Renal pelvis (tissue), 12 donors: Measurements from ENCODE around the gene CMPK1. TPM values are rescaled to one million over a fixed set of nuclear protein-coding genes. Genes with fewer than 3 reads are reported as not detected.
"Not testable (repeated sequence)": the region's sequence is repeated elsewhere in the genome, so short reads cannot be mapped to it uniquely, and the experiment has no call there.

Source experiments
- DNase-seq: peaks from one replicate; pipeline ENCODE4 v3.0.0-alpha.2; 2013
- long read RNA-seq, 16 experiments: transcript quantifications; one replicate each; lab custom pipeline, GENCODE V29; 2026
- polyA plus RNA-seq, 3 donors: library from polyadenylated mRNA; unstranded; fragments of 120-200 nt; gene quantifications; one replicate each; pipeline ENCODE4 v1.2.1, GENCODE V29; 2013; ENCODE audit not compliant: insufficient read length in 3 of 3

CMPK1 gene
- 10 to 100 TPM; 61.5 to 65.6 (median 62.9) TPM for polyA plus RNA-seq
- long read RNA-seq, donor 1, transcript CMPK1-203 (6 exons, 2,930 nt), result major isoform, 25 of 26 reads
- long read RNA-seq, donor 1, partial matches to known transcripts, result 0 of 26 reads
- long read RNA-seq, donor 1, other reads (novel, unspliced or antisense), result 0 of 26 reads
- long read RNA-seq, donor 2, transcript CMPK1-203 (6 exons, 2,930 nt), result major isoform, 34 of 35 reads
- long read RNA-seq, donor 2, partial matches to known transcripts, result 0 of 35 reads
- long read RNA-seq, donor 2, other reads (novel, unspliced or antisense), result 0 of 35 reads
- long read RNA-seq, donor 3, transcript CMPK1-203 (6 exons, 2,930 nt), result major isoform, 17 of 17 reads
- long read RNA-seq, donor 3, partial matches to known transcripts, result 0 of 17 reads
- long read RNA-seq, donor 3, other reads (novel, unspliced or antisense), result 0 of 17 reads
- long read RNA-seq, donor 4, transcript CMPK1-203 (6 exons, 2,930 nt), result major isoform, 28 of 28 reads
- long read RNA-seq, donor 4, partial matches to known transcripts, result 0 of 28 reads
- long read RNA-seq, donor 4, other reads (novel, unspliced or antisense), result 0 of 28 reads
- long read RNA-seq, donor 5, transcript CMPK1-203 (6 exons, 2,930 nt), result major isoform, 21 of 21 reads
- long read RNA-seq, donor 5, partial matches to known transcripts, result 0 of 21 reads
- long read RNA-seq, donor 5, other reads (novel, unspliced or antisense), result 0 of 21 reads
- long read RNA-seq, donor 6, transcript CMPK1-203 (6 exons, 2,930 nt), result major isoform, 20 of 21 reads
- long read RNA-seq, donor 6, partial matches to known transcripts, result 0 of 21 reads
- long read RNA-seq, donor 6, other reads (novel, unspliced or antisense), result 0 of 21 reads
- long read RNA-seq, donor 7, transcript CMPK1-203 (6 exons, 2,930 nt), result major isoform, 51 of 90 reads
- long read RNA-seq, donor 7, partial matches to known transcripts, result 39 of 90 reads
- long read RNA-seq, donor 7, other reads (novel, unspliced or antisense), result 0 of 90 reads
- long read RNA-seq, donor 8, transcript CMPK1-203 (6 exons, 2,930 nt), result major isoform, 24 of 24 reads
- long read RNA-seq, donor 8, partial matches to known transcripts, result 0 of 24 reads
- long read RNA-seq, donor 8, other reads (novel, unspliced or antisense), result 0 of 24 reads
- long read RNA-seq, donor 9, transcript CMPK1-203 (6 exons, 2,930 nt), result major isoform, 32 of 77 reads
- long read RNA-seq, donor 9, partial matches to known transcripts, result 45 of 77 reads
- long read RNA-seq, donor 9, other reads (novel, unspliced or antisense), result 0 of 77 reads
- long read RNA-seq, donor 10, transcript CMPK1-203 (6 exons, 2,930 nt), result major isoform, 21 of 29 reads
- long read RNA-seq, donor 10, partial matches to known transcripts, result 8 of 29 reads
- long read RNA-seq, donor 10, other reads (novel, unspliced or antisense), result 0 of 29 reads
- long read RNA-seq, donor 11, transcript CMPK1-203 (6 exons, 2,930 nt), result major isoform, 17 of 17 reads
- long read RNA-seq, donor 11, partial matches to known transcripts, result 0 of 17 reads
- long read RNA-seq, donor 11, other reads (novel, unspliced or antisense), result 0 of 17 reads
- long read RNA-seq, donor 12, transcript CMPK1-203 (6 exons, 2,930 nt), result major isoform, 46 of 47 reads
- long read RNA-seq, donor 12, partial matches to known transcripts, result 0 of 47 reads
- long read RNA-seq, donor 12, other reads (novel, unspliced or antisense), result 0 of 47 reads
- long read RNA-seq, donor 13, transcript CMPK1-203 (6 exons, 2,930 nt), result major isoform, 8 of 8 reads
- long read RNA-seq, donor 13, partial matches to known transcripts, result 0 of 8 reads
- long read RNA-seq, donor 13, other reads (novel, unspliced or antisense), result 0 of 8 reads
- long read RNA-seq, donor 14, result 0 reads
- long read RNA-seq, donor 15, transcript CMPK1-203 (6 exons, 2,930 nt), result major isoform, 80 of 88 reads
- long read RNA-seq, donor 15, partial matches to known transcripts, result 6 of 88 reads
- long read RNA-seq, donor 15, other reads (novel, unspliced or antisense), result 0 of 88 reads
- long read RNA-seq, donor 16, transcript CMPK1-203 (6 exons, 2,930 nt), result major isoform, 33 of 70 reads
- long read RNA-seq, donor 16, partial matches to known transcripts, result 36 of 70 reads
- long read RNA-seq, donor 16, other reads (novel, unspliced or antisense), result 0 of 70 reads

DNA sequence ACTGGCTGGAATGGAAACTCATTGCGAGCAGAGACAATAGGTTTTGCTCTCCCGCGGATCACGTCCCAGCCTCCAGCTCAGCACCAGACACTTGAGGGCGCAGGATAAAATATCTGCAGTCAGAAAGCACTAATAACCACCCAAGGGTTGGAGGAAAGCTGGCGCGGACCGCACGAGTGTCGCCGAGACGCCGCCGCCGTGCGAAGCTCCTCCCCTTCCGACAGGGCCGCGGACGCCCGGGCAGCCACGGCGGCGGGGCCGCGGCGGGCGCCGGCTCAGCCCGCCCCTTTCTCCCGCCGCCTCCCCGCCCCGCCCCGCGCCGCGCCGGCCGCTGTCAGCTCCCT is at the start of gene CMPK1:
Gene CMPK1 (plus strand): TSS at position 213 of the 344 bp plus-strand sequence. CDS start 156 bp downstream, outside the sequence.
- DNase-seq, result peak; percentile 82

DNA sequence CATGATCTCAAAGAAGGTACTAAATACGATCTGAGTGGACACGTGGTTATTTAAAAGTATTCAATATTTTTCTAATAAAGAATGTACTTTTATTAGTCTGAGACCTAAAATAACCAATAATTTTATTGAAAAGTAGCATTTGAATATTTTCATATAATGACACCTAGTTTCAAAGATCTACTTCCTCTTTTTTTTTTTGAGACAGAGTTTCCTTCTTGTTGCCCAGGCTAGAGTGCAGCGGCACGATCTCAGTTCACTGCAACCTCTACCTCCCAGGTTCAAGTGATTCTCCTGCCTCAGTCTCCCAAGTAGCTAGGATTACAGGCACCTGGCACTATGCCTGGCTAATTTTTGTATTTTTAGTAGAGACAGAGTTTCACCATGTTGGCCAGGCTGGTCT is 45.5 kb upstream of the CMPK1 start:
- DNase-seq, result not testable (repeated sequence)

GRCh38 chr1:47294863-47295262 is 38.7 kb upstream of the CMPK1 start:
- not testable (repeated sequence) for DNase-seq

GRCh38 chr1:47295579-47295978 is 38.0 kb upstream of the CMPK1 start:
- no peak for DNase-seq

DNA sequence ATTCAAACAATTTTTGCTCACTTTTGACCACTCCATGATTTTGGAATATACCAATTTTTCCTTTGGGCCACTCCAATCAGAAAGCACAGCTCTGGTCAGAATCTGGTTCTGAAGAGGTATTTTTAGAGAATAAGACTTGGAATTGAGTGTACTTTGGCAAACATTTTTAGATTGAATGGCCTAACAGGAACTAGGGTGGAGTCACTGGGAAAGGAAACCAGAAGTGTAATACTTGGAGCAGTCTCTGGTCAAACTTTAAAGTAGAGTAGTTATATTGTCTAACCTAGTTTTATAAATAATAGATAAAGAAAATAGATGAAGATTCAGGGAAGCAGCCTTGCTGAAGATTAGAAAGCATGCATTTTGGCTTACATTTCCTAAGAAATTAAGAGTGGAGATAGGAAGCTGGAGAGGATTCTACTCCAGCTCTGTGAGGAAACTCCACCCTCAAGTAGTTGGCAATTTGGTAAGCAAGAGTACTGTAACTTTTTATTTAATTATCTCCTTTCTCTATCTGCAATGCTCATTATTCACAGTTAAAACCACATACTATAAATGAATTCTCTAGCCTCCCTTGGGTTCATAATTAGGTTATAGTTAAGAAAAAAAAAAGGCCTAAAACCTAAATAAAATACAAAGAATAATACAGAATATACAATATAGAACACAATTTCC is 35.4 kb upstream of the CMPK1 start:
- no peak for DNase-seq

DNA sequence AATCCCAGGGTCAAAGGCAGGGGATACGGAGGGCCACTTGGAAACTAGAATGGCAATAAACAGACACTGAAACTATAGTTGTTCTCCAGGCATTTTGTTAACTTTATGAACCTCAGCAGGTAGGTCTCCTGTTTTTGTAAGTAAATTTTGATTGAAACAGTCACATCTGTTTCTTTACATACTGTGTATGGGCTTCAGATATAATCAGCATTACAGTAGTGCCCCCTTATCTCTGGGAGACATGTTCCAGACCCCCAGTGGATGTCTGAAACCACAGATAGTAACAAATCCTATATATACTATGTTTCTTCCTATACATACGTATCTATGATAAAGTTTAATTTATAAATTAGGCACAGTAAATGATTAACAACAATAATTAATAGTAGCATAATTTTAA is 31.1 kb upstream of the CMPK1 start:
- no peak for DNase-seq

DNA sequence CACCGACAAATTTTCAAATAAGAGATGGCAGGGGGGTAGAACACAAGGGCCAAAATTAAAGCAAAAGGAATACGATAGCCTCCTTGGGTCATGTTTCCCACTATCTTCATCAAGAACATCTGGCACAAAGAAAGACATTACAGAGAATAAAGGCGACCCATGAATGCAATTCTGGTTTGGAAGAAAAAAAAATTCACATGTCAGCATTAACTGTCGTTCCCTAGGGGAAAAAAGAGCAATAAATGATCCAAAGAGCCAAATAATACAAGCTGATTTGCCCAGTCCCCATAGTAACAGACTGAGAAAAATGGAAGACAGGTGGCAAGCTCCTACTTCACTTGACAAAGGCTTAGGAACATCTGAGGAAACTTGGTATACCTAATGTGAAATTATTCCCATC is 24.2 kb upstream of the CMPK1 start:
- no peak for DNase-seq

GRCh38 chr1:47313915-47314664 is 19.5 kb upstream of the CMPK1 start, which contains the start of gene STIL:
Gene STIL (minus strand): TSS chr1:47314147. CDS start chr1:47310319, 3,828 bp downstream.
- peak; percentile 100 for DNase-seq

DNA sequence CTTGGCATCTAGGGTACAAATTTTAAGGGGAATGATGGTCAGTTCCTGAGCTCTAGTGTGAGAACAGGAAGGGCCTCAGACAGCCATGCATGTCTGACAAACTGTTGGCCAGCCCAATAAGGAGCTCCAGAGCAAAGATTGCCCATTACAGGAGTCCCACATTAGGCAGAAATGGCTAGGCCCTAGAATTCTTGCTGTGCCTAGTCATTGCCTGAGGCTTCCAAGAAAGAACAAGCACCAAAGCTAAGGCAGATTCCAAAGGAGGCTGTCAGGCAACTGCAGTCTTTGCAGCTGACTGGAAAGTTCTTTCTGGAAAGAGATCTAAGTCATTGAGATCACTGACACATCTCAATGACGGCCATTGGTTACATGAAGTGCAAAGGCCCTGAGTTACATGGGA is 15.7 kb upstream of the CMPK1 start:
- DNase-seq, result no peak

DNA sequence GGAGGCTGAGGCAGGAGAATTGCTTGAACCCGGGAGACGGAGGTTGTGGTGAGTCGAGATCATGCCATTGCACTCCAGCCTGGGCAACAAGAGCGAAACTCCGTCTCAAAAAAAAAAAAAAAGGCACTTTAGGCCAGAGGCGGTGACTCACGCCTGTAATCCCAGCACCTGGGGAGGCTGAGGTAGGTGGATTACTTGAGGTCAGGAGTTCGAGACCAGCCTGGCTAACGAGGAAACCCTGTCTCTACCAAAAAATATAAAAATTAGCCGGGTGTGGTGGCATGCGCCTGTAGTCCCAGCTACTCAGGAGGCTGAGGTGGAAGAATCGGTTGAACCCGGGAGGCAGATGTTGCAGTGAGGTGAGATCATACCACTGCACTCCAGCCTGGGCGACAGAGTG is 13.6 kb upstream of the CMPK1 start:
- not testable (repeated sequence) for DNase-seq

DNA sequence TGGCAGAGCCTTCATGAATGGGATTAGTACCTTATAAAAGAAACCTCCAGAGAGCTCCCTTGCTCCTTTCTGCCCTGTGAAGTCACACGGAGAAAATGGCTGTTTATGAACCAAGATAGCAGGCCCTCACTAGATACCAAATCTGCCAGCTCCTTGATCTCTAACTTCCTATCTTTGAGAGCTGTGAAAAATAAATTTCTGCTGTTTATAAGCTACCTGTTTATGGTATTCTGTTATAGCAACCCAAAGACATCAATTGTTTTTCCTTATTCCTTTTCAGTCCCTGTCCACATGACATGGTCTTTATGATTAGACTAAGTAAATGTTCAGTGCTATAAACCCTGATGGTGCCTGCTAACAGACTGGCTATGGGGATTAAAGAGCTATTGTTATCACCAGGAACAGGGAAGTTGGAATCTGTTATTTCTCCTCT is 10.0 kb upstream of the CMPK1 start:
- DNase-seq, result no peak

GRCh38 chr1:47324682-47325081 is 8.9 kb upstream of the CMPK1 start:
- DNase-seq, result no peak

DNA sequence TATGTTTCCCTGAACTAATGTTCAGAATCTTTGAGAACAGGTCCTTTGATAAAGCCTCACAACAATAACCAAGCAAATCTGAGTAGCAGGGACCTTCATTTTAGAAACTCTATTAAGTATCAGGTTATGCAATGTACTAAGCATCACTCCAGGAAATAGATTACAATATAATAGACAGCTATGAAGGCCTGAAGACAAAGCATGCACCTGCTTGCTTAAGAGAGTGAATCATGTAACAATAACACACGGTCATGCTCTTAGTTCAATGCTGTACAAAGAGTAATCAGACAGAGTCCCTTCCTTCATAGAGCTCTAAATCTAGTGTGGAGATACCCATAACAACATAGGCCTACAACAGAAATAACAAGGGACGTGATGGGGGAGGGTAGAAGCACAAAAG is 8.1 kb upstream of the CMPK1 start:
- DNase-seq, result no peak

- no peak for DNase-seq
Measured at GRCh38 chr1:47326271-47326670, 7.3 kb upstream of the CMPK1 start.

- no peak for DNase-seq
Measured at GRCh38 chr1:47328992-47329391, 4.6 kb upstream of the CMPK1 start.

DNA sequence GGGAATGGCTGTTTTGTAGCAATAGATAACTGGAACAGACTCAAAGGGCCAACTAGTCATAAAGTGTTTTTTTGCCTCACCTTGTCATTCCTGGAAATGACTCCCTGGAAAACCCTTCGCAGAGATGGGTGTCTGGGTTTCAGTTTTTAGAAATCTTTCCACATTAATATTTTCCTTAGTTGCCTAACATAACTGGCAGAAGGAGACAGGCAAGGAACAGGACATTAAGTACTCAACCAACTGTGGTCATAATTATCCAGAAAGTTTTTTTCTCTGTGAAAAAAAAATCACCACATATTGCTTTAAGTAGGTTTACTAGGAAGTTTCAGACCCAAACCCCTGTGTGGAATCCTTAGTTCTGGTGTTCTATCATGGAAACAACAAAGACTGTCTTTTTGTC is 3.4 kb upstream of the CMPK1 start:
- no peak for DNase-seq

DNA sequence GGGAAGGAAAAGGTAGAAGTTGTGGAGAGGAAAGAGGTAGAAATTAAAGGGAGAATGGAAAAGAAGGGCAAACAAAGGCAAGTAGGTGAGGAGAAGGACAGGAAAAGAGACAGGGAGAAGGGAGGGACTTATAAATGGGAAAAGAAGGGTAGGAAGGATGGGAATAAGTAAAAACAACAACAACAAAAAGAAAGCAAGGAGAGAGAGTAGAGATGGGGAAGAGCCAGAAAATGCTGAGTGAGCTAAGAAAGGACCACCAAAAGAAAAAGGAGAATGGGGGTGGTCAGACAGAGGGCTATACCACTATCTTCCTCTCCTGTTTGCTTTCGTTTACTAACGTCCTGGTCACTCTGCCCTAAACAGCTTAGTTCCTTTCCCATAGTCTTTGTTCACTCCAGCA is 1.7 kb upstream of the CMPK1 start:
- DNase-seq, result no peak

- DNase-seq, result no peak
Measured at GRCh38 chr1:47332779-47333577, 612 bp upstream of the CMPK1 start.
